Endothelial cell of umbilical vein (primary cell): Measurements from ENCODE around the gene PARD3B.

Experiments used
- EZH2 ChIP-seq: IDR thresholded peaks from 2 replicates; pipeline ENCODE4 v1.6.1; 2012; ENCODE audit warnings: borderline replicate concordance, low read depth, mild to moderate bottlenecking, moderate library complexity, low read length, inconsistent platforms; ENCODE audit not compliant: severe bottlenecking
- POLR2A ChIP-seq: IDR thresholded peaks from 2 replicates; pipeline ENCODE4 v1.6.1; 2012; ENCODE audit warnings: low read depth, mild to moderate bottlenecking, control low read depth, low read length
- POLR2AphosphoS5 ChIP-seq: IDR thresholded peaks from 2 replicates; pipeline ENCODE4 v1.6.1; 2012; ENCODE audit warnings: low read depth, mild to moderate bottlenecking, control low read depth, low read length, moderate library complexity; ENCODE audit not compliant: insufficient read depth
- TF ChIP-seq, protein P1 (sequence below), 2 donors: IDR thresholded peaks; 1 replicate in 1 of 2; 2 replicates in 1 of 2; pipeline ENCODE4 v1.5.1; 2011; ENCODE audit warnings: low read length in 2 of 2, mild to moderate bottlenecking in 2 of 2, moderate library complexity in 2 of 2, control low read depth in 1 of 2, inconsistent platforms in 1 of 2, low read depth in 1 of 2; ENCODE audit not compliant: insufficient read depth in 1 of 2; ENCODE audit errors: extremely low read depth in 1 of 2
- TF ChIP-seq, protein P2 (sequence below): IDR thresholded peaks from 2 replicates; pipeline ENCODE4 v1.6.1; 2011; ENCODE audit not compliant: insufficient read depth, insufficient read length

DNA sequence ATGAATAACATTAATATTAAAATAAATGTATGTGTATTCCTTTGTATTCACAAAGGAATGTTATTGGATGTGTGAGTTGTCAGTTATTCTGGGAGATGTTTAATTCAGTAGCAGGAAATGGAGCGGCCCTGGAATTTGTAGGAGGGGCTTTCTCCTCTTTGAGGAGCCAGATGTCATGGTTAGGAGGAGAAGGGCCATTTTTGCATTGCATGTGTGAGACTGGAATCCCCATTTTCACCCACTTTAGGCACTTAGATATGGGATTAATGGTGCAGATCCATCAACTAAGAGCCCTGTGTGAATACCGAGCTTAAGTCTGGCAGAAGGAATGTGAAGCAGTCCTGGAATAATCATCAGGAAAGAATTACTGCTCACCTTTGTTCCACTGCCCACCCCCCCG lies 439.2 kb downstream of the PARD3B start:
- TF ChIP-seq, protein P1, sequence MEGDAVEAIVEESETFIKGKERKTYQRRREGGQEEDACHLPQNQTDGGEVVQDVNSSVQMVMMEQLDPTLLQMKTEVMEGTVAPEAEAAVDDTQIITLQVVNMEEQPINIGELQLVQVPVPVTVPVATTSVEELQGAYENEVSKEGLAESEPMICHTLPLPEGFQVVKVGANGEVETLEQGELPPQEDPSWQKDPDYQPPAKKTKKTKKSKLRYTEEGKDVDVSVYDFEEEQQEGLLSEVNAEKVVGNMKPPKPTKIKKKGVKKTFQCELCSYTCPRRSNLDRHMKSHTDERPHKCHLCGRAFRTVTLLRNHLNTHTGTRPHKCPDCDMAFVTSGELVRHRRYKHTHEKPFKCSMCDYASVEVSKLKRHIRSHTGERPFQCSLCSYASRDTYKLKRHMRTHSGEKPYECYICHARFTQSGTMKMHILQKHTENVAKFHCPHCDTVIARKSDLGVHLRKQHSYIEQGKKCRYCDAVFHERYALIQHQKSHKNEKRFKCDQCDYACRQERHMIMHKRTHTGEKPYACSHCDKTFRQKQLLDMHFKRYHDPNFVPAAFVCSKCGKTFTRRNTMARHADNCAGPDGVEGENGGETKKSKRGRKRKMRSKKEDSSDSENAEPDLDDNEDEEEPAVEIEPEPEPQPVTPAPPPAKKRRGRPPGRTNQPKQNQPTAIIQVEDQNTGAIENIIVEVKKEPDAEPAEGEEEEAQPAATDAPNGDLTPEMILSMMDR (IDR thresholded peaks at IDR 0.05; ENCODE audit: extremely low read depth in 1 of 2, insufficient read depth in 1 of 2, low read depth in 1 of 2, low read length in 2 of 2): no peak
- TF ChIP-seq POLR2A (no peak), POLR2AphosphoS5 (no peak), EZH2 (no peak)
- TF ChIP-seq, protein P2, sequence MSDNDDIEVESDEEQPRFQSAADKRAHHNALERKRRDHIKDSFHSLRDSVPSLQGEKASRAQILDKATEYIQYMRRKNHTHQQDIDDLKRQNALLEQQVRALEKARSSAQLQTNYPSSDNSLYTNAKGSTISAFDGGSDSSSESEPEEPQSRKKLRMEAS: no peak
